ENCODE results near the gene MEP1B.
"Not testable (repeated sequence)": the region's sequence is repeated elsewhere in the genome, so short reads cannot be mapped to it uniquely, and the experiment has no call there.

Gene MEP1B

DNA sequence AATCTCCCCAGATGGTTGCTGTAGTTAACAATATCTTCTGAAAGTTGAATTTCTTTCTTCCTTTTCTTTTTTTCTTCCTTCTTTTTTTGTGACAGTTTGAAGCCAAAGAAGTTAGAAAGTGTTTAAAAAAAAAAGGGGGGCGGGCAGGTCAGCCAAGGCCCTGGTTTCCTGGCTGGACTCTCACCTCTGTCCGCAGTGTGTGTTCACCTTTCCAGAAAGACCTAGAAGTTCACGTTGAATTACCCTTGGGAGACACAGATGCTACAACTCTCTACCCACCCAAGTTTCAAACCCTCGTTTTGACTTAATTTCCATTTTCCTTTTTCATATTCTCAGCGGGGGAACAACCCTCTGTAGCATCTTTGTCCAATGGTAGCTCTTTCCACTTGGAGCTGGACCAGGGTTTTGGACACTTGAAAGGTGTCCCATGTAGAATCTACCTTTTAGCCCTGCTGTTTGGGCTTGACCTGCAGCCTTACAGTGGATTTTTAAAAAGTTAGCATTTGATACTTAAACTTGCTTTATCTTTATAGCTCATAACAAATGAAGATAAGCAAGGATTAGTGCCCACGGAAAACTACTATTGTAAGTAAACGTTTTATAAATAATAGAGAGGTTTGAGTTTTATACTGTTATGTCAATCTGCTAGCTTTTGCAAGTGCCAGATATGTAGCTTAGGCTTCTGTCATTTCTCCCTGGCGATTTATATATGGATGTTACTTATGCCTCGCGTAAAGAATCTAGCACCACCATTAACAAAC is 20.0 kb downstream of the MEP1B start:
- DNase-seq = no peak

DNA sequence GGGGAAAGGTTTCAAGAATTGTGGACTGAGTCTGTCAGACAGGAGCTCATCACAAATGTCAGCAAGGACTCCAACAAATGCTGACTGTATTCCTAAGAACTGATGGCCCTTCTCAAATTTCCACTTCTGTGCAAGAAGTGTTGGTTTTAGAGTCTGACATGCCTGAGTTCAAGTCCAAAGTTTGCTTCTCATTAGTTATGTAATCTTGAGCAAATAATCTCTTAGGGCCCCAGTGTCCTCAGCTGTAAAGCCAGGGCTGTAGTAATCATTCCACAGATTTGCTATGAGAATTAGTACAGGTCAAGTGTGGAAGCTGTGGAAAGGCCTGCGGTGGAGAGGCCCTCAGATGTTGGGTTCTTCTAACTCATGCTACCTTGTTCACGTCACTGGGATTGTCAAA is 23.9 kb downstream of the MEP1B start:
- DNase-seq = no peak

DNA sequence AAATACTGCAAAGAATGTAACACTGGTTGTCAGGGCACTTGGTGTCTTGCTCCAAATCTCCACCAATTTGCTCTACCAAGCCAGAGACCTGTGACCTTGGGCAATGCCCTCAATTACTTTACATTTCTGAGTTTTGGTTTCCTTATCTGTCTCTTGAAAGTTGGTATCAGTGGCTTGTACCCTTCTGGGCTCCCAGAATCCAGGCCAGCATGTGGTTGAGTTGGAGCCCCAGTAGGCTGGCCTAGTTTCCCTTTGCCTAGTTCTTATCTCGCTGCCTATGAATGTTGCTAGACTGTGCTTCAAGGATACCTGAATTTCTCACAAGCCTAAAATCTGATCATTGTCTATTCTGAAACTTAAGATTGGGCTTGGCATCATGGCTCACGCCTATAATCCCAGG is 26.6 kb downstream of the MEP1B start:
- DNase-seq = no peak

DNA sequence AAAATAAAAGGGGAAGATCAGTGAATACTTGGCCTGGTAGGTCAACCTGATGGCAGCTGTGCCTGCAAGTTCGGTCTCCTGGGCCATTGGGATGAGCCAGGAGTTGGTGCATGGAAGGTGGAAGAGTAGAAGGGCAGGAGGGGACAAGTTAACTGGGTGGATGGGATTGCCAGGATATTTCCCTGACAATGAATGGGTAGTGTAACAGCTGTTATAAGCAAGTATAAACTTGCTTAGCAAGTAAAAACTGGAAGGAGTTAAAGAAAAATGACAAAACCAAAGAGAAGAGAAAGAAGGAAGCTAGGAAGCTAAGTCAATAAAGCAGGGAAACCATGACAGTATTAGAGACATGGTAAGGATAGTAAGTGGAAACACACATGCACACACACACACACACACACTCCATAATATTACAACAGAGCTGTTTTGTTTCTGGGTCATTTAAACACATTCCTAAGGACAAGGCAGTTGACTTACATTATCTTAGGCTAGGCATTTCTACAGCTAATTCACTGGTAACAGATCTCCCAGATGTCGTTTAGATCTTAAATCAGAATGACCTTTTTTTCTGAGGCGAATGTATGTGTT is 29.7 kb downstream of the MEP1B start:
- no peak for DNase-seq

DNA sequence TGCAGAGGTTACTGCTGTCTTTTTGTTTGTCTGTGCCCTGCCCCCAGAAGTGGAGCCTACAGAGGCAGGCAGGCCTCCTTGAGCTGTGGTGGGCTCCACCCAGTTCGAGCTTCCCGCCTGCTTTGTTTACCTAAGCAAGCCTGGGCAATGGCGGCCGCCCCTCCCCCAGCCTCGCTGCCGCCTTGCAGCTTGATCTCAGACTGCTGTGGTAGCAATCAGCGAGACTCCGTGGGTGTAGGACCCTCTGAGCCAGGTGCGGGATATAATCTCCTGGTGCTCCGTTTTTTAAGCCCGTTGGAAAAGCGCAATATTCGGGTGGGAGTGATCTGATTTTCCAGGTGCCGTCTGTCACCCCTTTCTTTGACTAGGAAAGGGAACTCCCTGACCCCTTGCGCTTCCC is 43.5 kb downstream of the MEP1B start:
- not testable (repeated sequence) for DNase-seq

DNA sequence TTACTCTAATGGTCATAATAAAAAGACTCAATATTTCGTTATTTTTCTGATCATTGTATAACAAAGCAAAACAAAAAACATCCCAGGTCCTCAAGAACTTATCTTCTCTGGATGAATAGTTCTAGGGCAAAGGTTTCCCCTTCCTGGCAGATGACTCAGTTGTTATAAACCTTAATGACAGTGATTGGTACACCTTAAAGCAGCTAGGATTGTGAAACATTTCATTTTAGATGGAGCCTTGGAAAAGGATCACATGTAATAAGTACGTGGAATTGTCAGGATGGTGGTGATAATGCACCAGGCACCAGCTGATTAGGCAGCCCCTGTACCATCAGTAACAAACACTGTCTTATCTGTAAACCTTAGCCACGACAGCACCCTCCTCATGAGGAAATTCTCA is 47.2 kb downstream of the MEP1B start:
- no peak for DNase-seq

DNA sequence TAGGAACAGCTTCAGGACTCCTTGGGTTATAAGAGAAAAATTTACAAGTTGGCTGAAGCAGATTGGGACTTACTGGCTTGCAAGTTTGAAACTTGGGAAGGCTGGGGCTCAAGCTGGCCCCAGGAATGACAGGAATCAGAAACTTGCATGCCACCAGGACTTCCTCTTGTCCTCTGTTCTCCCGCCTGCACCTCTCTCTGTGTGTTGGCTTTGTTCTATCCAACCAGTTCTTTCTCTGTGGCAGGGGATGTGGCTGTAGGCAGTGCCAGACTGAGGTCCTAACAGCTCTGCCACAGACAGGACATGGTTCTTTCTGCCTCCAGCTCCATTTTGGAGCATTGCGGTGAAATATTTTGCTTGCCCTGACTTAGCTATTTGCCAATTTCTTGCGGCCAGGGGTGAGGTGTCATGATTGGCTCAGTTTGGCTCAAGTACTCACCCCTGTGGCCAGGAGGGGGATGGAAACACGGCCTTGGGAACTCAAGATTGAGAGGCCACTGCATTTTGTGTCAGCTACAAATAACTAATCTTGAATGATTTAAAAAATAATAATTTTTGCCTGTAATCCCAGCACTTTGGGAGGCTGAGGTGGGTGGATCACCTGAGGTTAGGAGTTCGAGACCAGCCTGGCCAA is 48.9 kb downstream of the MEP1B start:
- no peak for DNase-seq

DNA sequence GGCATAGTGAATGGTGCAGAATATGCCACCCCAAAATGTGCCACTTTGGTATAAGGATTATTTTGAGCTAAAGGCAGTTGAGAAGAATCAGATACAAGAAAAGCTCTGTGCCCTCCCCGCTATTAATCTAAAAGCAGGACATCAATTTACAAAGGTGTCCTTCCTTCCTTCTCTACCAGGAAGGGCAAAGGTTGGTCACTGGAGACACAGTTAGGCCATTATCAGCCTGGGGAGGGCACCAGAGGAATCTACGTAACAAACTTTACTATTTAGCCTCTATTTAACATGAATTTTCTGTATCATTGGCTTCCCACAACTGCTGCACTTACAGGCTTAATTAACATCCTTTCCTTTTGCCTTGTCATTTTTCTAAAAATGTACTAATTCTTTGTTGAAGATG is 52.6 kb downstream of the MEP1B start:
- no peak for DNase-seq

DNA sequence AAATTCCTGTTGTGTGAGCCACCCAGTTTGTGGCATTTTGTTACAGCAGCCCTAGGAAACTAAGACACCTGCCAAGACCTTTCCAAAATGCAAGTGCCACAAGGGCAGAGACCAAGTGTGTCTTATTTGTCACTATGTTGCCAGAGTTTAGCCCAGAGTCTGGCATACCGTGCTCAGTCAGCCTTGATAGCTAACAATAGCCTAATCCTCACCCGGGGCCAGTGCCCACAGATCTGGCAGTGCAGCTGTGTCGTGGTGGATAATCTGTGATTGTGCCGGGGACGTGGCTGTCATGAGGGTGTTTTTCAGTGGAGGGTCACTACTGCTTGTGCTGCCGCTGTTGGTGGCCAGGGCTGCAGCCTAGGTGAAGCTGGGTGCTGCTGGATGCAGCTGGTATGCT is 53.5 kb downstream of the MEP1B start:
- DNase-seq = no peak

DNA sequence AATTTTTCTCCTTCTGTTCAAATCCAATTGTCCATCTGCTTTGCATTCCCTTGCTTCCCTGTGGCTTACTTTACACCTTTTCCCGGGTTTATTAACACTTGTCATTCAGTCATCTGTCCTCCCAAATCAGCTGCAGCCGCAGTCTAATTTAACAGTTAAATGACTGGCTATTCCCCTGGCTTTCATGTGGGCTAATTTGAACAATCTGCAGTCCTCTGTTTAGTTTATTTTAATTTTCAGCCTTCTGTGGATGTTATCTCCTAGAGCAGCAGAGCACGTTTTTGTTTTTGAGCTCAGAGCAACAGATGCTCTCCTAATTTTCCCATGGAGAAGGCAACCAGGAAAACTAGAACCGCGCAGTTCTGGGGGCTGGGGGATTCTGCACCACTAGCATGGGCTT is 55.0 kb downstream of the MEP1B start:
- no peak for DNase-seq

DNA sequence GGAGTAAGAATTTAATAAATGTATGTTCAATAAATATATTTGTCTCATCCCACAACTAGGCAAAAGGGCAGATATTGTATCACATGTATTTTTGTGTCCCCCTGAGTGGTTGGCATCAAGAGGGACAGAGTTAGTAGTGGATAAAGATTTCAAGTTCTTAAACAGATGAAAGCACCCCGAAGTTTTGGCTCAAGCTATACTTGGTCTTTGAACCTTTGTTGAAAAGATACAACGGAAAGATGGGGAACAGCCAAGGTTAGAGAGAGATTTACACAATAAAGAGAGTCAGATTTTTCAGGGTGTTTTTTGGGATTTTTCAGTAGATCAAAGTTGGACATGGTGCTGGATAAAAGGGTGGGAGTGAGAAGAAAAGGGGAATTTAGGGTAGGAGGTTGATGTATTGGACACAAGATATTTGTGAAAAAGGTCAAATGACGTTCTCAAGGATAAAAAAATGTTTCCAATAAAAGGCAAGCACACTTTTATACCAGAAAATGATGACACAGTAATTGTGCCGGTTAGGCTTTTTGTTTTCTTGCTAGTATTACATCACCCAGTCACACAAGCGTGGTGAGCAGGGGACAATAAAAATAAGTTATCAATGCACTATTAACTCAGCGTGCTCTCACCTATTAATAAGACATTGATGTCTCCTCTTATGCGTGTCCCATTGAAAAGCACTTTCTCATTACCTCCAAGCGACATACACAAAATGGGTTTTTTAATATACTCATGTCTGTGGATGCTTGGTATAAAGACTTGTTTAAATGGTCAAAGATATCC is 59.5 kb downstream of the MEP1B start:
- DNase-seq = no peak

DNA sequence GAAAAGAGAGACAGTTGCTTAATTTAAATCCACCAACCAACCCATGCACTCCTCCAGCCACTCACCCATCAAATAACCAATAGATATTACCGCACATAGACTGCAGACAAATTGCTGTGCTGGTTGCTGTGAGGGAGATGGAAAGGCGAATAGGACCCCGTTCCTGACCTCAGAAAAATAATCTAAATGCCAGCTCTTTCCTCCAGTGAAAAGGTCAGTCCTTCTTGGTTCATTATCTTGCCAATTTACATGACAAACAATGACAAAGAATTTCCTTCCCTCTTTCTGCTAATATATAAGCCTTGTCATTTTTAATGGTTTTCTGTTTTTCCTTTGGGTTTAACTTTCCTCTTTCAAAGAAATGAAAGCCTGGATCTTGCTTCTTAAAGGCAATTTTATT is 61.6 kb downstream of the MEP1B start:
- no peak for DNase-seq

DNA sequence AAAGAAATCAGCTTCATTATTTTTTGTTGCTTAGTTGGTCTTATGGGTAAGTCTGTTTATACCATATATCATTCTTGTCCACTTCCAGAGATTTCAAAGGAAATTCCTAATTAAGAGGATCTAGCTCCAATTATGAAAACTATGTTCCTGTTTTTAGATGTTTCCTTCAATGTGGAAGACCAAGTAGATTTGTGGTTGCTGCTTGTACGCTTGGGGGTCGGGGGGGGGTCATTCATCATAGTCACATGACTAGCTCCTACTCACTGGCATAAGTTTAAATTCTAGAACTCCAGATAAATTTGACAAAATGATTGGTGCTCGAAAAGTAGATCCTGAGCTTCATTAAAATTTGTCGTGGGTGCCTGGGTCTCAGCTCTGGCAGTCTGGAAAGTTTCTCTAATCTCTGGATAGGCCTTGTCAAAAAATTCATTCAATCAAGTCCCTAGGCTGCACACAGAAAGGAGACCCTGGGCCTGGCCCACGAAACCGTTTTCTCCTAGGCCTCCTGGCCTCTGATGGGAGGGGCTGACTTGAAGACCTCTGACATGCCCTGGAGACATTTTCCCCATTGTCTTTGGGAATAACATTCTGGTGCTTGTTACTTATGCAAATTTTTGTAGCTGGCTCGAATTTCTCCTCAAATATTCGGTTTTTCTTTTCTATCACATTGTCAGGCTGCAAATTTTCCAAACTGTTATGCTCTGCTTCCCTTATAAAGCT is 62.5 kb downstream of the MEP1B start:
- no peak for DNase-seq

DNA sequence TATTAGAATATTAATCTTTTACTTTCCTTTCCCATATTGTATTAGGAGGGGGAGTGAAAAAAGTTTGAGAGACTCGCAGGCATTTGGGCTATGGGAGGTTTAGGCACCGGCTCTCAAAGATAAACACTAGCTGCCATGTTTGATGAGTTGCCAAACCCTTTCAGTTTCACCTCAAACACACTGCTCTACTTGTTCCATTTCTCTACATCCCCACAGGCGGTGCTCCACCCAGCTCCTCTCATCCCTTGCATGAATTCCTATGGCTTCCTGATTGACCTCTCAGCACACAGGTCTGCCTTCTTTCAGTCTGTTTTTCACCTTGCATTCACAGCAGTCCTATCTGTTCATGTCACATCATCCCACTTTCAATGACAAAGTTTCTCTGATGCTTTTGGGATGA is 65.7 kb downstream of the MEP1B start:
- DNase-seq = no peak

DNA sequence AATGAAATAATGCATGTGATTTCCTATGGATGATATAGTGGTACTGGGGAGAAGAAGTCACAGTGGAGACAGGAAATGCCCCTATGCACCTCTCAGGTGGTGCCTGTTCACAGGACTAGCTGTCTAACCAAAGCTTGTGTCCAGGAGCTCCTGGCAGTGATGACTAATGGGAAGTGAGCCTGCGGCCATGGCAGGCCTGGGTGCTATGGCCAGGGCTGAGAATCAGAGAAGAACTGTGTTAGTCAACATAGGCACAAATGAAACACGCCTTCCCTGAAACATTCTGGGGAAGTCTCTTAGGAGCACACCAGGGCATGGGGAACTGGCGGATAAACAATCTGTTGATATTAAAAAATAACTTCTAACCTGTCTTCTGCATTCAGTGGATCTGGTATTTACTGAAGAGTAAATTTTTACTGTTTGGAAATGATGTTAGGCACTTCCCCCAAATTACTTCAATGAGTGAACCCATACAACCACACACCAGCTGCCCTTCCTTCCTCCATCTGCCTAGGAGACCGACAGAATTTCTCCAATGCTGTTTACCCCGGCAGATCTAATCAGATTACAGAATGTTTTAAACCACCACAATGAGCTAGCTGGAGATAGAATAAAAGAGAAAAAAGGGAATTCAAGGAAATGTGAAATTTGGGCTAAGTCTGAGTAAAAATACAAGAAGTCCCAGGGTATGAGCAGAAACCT is 67.4 kb downstream of the MEP1B start:
- no peak for DNase-seq

DNA sequence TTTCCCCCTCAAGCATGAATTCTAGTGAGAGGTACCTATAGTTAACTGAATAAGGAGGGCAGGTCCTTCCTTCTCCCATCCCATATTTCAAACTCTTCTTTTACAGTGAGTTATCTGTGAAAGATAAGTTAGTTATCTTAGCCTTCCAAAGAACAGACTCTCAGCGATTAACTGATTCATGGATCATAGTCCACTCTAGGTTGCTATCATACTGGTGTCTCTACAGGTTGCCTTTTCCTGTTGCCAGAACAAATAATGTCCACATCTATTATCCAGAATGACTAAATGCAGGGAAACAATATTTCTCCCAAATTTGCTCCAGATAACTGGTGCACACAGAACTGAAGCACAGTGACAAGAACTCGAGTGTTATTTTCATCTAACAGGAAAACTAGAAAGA is 68.3 kb downstream of the MEP1B start:
- DNase-seq = no peak

DNA sequence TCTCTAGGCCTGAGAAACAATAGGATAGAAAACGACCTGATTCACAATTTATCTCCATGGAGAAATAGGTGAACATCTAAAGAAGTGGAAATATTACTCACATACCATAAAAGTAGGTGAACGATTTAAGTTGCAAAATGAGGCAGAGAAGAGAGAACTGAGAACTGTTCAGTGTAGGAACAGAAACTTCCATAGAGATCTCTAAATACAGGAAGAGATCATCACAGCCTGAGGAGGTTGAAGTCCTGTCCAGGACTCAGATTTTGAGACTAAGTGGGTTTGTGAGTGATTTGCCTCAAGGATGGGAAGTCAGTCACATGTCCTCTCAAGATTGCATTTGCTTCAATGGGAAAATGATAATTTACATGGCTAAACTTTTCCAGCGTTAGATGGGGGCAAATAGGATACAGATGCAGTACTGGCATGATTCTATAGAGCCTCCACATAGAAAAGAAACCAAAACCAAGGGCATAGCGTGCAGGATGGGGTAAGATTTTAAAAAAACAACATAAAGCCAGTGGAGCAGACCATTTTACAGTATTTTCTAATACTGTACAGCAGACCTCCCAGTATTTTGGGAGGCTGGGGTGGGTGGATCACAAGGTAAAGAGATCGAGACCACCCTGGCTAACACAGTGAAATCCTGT is 68.8 kb downstream of the MEP1B start:
- no peak for DNase-seq

DNA sequence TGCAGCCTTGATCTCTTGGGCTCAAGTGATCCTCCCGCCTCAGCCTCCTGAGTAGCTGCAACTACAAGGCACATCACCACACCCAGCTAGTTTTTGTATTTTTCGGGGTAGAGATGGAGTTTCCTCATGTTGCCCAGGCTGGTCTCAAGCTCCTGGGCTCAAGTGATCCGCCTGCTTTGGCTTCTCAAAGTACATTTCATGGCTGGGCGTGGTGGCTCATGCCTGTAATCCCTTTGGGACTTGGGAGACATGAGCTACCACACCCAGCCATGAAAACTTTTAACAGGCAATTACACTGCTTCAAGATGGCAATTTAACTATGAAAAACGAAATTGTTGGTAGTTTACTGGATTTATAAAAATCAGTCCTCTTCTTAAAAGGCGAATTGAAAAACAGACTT is 69.7 kb downstream of the MEP1B start:
- no peak for DNase-seq

DNA sequence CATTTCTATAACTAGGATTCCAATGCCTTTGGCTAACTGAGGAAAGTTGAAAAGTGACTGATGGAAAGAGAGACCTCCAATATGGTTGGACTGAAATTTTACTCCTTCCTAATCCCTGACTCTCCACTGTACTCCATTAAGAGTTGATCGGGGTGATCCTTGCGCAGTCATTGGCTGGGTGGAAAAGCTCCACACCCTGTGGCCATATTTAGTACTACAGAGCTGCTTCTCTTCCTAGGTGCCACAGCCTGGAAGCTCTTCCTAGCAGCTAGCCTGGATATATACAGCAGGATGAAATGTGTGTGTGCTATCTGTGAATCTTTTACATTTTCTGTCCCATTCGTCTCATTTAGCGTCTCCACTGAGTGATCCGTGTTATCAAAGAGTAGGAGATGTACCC is 71.2 kb downstream of the MEP1B start:
- DNase-seq = no peak

DNA sequence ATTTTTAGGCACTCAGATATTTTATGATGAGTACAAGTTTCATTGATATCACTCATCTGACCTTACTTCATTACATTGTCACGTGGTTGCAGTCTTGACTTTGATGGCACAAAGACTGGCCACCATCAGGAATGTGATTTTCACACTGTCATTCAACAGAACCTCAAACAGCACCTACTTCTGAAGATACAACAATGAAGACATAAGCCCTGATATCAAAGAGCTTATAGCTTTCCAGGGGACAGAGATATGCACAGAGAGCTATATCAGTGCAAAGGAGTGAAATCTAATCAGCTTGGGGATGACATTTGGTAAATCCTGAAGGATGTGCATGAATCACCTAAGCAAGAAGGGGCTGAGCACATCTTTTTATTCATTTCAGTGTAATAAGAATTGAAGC is 72.3 kb downstream of the MEP1B start:
- no peak for DNase-seq

DNA sequence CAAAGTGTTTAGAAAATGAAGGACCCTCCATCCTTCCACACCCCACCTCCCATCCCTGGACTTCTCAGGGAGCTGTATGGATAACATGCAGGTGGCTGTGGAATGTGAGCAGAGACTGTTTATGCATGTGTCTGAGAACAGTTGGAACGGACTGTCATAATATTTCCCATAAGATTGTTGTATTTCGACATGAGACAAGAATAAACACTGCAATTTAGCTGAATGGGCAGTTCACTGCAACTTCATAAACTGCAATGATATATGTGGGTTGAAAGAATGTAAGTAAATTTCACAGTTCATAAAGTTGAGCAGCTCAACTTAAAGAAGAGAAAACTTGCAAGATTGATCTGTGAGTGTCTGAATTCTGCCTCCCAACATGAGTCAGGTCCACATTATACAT is 74.6 kb downstream of the MEP1B start:
- no peak for DNase-seq

DNA sequence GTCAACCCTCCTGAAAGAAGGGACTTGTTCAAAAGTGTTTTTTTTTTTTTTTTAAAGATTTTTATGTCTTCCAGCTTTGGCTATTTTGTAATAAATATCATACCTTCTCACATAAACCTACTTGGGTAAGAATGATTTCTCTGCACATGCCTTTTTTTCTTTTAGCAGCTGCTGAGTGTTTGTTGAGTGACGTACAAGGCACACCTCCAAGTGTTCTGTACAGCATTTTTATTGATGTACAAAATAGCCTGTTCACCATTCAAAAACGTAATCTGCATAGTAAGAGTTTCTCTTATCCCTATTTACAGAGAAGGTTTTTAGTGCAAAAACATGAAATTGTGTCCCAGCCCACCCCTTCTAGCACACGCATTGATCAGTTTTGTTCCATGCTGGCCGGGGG is 77.6 kb downstream of the MEP1B start:
- no peak for DNase-seq

All from CD4-positive, alpha-beta T cell treated with Interleukin-4 for 4 hours (primary cell).